ENCODE measurements around the gene OR6B1.
"Not testable (repeated sequence)": the region's sequence is repeated elsewhere in the genome, so short reads cannot be mapped to it uniquely, and the experiment has no call there.

OR6B1 gene

GRCh38 chr7:144050093-144050492 is 50.0 kb downstream of the OR6B1 start:
- DNase-seq, result no peak

GRCh38 chr7:144050884-144051283 is 50.8 kb downstream of the OR6B1 start:
- DNase-seq, result not testable (repeated sequence)

DNA sequence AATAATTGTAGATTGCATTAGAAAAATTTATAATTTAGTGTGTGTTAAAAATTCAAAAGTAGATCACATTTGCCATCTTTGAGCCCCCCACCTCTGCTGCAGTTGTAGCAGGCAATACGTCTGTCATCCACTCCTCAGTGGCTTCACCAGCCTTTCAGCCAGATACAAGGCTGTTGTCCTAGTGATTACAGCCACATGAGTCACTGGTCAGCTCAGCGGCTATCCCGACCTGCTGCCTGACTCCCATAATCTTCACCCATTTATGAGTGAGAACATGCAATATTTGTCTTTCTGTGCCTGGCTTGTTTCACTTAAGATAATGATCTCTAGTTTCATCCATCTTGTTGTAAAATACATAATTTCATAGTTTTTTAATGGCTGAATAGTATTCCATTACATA is 57.8 kb downstream of the OR6B1 start:
- DNase-seq, result no peak
